ENCODE data around the gene TUBA8.
A peak's percentile ranks its signal among the peaks of the same experiment; 100 is the strongest.

TUBA8 gene

DNA sequence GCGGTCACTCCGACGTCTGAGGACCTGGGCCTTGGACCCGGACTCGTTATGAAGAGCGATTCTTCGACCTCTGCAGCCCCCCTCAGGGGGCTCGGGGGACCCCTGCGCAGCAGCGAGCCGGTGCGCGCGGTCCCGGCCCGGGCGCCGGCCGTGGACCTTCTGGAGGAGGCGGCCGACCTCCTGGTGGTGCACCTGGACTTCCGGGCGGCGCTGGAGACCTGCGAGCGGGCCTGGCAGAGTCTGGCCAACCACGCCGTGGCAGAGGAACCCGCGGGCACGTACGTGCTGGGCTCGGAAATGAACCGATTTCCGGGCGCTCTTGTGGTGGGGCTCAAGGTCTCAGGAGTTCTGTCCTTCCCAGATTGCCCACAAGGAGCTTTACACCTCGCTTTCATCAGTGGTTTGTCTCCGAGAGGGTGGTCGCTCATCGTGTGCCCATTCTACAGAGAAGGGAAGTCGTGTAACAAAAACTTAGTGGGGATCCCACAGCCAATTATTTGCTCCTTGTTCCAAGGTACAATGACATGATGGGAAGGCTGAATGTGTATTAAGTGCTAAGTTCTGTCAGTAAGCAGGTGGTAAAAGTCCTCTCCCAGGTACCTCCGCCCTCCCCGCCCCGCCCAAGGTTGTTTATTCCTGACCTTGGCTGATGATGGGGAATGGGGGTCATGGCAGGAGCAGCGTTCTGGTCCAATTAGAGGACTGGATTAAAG lies 32.1 kb upstream of the TUBA8 start:
- no peak for DNase-seq (ENCODE audit: low read depth)
- TF ChIP-seq, protein P1, sequence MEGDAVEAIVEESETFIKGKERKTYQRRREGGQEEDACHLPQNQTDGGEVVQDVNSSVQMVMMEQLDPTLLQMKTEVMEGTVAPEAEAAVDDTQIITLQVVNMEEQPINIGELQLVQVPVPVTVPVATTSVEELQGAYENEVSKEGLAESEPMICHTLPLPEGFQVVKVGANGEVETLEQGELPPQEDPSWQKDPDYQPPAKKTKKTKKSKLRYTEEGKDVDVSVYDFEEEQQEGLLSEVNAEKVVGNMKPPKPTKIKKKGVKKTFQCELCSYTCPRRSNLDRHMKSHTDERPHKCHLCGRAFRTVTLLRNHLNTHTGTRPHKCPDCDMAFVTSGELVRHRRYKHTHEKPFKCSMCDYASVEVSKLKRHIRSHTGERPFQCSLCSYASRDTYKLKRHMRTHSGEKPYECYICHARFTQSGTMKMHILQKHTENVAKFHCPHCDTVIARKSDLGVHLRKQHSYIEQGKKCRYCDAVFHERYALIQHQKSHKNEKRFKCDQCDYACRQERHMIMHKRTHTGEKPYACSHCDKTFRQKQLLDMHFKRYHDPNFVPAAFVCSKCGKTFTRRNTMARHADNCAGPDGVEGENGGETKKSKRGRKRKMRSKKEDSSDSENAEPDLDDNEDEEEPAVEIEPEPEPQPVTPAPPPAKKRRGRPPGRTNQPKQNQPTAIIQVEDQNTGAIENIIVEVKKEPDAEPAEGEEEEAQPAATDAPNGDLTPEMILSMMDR (IDR thresholded peaks at IDR 0.05; ENCODE audit: low read depth, low read length, missing control alignments): peak; percentile 18
- peak overlapping the region; percentile 95 for H3K4me3 ChIP-seq (ENCODE audit: low read depth, low read length)

DNA sequence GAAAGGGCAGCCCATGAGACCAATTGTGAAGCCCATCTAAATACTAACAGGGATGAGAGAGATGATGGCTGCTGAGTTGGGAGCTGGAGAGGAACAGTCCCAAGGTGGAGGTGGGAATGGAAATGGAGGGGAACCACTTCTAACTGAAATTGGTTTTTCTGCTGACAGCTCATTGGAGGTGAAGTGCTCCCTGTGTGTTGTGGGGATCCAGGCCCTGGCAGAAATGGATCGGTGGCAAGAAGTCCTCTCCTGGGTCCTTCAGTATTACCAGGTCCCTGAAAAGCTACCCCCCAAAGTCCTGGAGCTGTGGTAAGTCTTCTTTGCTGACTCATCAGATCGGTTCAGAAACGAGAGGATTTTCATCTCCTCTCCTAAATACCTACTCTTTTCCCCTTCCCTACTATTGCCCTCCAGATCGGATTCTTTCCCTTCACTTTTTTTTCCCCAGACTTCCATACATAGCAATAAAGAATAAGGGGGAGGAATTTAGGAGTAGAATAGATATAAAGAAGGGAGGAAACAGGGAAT lies 30.8 kb upstream of the TUBA8 start:
- no peak for DNase-seq (ENCODE audit: low read depth)
- TF ChIP-seq, protein P1 (IDR thresholded peaks at IDR 0.05; ENCODE audit: low read depth, low read length, missing control alignments): no peak
- peak overlapping the region; percentile 95; the same call in 1 of the 2 replicates for H3K4me3 ChIP-seq (ENCODE audit: low read depth, low read length)

DNA sequence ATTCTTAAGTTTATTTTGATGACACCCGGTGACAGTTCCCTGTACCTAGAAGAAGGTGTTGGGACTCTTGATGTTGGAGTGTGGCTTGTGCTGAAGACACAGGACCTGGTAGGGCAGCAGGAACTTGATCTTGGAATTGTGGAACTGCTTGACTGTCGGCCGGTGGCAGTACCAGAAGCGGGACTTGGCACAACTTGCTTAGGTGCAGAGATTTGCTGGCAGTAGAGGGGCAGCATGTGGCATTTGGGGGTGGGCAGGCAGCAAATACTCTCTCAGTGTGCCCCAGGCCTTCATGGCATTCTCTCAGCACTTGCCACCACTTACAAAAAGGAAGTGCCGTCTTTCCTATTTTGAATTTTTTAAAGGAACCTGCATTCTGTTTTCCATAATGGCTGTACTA lies 29.2 kb upstream of the TUBA8 start:
- TF ChIP-seq, protein P1 (IDR thresholded peaks at IDR 0.05; ENCODE audit: low read depth, low read length, missing control alignments): no peak
- no peak for DNase-seq (ENCODE audit: low read depth)
- no peak overlapping the region for H3K4me3 ChIP-seq (ENCODE audit: low read depth, low read length)

DNA sequence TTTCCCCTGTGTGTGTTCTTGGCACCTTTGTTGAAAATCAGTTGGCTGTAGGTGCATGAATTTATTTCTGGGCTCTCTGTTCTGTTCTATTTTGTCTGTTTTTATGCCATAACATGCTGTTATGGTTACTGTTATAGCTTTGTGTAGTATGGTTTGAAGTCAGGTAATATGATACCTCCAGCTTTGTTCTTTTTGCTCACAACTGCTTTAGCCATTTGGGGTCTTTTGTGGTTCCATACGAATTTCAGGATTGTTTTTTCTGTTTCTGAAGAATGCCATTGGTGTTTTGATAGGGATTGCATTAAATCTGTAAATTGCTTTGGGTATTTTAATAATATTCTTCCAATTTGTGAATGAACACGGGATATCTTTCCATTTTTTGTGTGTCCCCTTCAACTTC lies 28.1 kb upstream of the TUBA8 start:
- H3K4me3 ChIP-seq (ENCODE audit: low read depth, low read length): no peak overlapping the region
- TF ChIP-seq, protein P1 (IDR thresholded peaks at IDR 0.05; ENCODE audit: low read depth, low read length, missing control alignments): no peak
- DNase-seq (ENCODE audit: low read depth): no peak

DNA sequence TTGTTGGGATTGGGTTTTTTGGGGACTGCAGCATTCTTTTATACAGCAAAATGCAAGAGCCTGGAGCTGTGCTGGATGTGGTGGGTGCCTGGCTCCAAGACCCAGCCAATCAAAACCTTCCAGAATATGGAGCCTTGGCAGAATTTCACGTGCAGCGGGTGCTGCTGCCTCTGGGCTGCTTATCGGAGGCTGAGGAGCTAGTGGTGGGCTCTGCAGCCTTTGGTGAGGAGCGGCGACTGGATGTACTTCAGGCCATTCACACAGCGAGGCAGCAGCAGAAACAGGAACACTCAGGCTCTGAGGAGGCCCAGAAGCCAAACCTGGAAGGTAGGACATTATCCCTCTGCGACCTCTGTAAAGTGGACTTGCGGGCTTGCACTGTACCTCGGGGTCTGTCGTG lies 27.2 kb upstream of the TUBA8 start:
- no peak overlapping the region for H3K4me3 ChIP-seq (ENCODE audit: low read depth, low read length)
- TF ChIP-seq, protein P1 (IDR thresholded peaks at IDR 0.05; ENCODE audit: low read depth, low read length, missing control alignments): no peak
- DNase-seq (ENCODE audit: low read depth): no peak

DNA sequence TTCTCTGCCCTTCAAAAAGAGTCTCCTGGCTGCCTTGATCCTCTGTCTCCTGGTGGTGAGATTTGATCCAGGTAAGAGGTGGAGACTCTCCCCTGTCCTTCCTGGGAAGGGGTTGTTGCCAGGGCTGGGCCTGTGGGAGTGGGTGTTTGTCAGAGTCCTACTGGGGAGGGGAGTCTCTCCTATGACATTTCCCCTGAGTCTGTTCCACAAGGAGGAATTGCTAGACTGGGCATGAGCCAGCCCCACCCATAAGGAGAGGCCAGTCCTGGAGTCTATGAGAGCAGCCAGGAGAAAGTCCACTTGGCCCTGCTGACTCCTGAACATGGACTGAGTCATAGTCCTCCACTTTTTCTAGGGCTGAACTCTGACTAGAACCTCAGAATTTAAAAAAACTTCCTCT lies 25.4 kb upstream of the TUBA8 start:
- no peak overlapping the region for H3K4me3 ChIP-seq (ENCODE audit: low read depth, low read length)
- DNase-seq (ENCODE audit: low read depth): no peak
- TF ChIP-seq, protein P1 (IDR thresholded peaks at IDR 0.05; ENCODE audit: low read depth, low read length, missing control alignments): no peak

DNA sequence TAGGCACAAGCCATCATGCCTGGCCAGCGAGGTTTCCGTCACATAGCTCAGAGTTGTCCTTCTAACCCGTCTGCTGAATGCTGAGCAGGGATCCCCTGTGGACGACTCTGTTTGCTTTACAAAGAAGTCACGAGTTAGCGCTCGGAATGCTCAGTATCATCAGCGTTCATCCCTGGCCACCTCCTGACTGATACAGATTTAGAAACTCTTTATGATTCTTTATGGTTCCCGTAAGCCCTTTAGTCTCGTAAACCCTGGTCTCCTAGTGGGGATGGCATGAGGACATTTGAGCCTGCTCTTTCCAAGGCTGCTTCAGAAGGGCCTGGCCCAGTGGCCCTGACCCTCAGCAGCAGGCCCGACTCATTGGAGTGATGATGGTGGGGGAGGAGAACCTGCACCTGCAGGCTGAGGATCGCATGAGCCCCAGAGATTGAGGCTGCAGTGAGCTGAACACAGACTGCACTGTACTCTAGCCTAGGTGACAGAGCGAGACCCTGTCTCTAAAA lies 23.2 kb upstream of the TUBA8 start:
- H3K4me3 ChIP-seq (ENCODE audit: low read depth, low read length): no peak overlapping the region
- TF ChIP-seq, protein P1 (IDR thresholded peaks at IDR 0.05; ENCODE audit: low read depth, low read length, missing control alignments): no peak
- DNase-seq (ENCODE audit: low read depth): no peak

All from GM12864 (cell line).